ENCODE measurements around the gene NIT1.
A peak's percentile ranks its signal among the peaks of the same experiment; 100 is the strongest.

NIT1 gene

DNA sequence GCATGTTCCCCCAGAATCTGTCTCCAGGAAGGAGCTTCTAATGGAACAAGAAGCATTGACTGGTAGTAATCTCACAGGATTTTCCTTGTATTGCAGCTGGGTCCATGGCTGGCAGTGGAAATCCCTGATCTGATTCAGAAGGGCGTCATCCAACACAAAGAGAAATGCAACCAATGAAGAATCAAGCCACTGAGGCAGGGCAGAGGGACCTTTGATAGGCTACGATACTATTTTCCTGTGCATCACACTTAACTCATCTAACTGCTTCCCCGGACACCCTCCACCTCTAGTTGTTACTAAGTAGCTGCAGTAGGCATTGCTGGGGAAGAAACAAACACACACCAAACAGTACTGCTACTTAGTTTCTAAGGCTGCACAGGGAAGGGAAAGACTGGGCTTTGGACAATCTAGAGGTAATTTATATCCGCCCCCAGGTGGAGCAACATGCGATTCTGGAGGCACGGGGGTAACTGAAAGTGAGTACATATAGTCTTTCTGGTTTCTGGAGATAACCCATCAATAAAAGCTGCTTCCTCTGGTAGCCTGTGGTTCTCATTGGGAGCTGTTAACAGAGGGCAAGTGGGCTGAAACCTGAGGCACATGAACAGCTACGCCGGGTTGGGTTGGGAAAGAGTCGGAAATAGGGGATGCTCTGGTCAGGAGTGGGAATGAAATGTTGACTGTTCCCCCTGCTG is 40.6 kb downstream of the NIT1 start:
- no peak for DNase-seq

DNA sequence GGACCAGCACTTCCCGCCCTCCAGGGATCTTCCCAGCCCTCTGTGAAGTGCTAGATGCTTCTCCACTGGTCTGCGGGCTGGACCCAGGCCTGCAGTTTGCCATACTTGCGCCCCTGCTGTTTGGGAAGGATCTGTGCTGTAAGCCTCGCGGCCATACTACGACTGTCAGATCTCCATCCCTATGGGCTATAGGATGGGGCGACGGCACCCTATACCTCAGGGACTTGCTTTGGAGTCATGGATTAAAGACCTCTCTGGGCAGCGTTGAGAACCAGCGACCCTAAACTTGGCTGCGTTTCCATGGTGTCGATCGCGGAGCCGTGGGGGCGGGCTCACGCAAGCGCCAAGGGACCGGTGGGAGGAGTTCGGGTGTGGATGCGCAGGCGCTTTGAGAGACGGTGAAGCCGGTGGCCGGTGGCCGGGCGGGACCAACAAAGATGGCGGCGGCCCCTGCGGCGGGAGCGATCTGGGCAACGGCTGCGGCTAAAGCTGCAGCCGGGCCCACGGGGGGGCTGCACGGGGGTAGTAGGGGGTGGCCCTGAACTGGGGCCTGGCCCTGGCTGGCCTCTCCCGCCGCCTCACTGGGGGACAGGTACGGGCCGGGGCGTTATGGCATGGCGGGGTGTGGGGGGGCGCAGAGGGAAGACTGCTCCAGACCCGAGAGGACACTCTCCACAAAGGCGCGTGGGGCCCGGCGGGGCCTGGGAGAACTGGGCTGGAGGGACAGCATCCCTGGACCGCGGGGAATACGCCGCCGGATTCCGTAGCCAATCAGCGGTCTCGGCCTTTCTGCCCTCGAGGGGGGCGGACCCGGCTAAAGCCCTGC is 41.4 kb downstream of the NIT1 start, which contains the start of gene USP21:
Gene USP21, plus strand, starts transcription at position 414 of the 826 bp plus-strand sequence. CDS start 1,141 bp downstream, outside the sequence.
- DNase-seq, result peak; percentile 89

DNA sequence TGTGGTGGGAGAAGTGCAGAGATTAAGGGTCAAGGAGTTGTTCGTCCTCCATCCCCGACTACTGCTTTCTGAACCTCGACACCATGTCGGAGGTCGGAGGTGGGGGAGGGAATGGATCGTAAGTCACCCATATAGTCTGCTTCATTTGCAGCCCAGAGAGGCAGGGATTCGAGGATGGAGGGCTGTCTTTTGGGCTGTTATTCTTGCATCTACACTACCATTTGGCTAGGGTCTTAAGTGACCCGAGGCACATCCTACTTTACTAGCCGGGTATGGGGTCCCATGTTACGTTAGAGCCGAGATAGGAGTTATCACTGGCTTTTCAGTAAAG is 42.0 kb downstream of the NIT1 start:
- DNase-seq, result no peak

DNA sequence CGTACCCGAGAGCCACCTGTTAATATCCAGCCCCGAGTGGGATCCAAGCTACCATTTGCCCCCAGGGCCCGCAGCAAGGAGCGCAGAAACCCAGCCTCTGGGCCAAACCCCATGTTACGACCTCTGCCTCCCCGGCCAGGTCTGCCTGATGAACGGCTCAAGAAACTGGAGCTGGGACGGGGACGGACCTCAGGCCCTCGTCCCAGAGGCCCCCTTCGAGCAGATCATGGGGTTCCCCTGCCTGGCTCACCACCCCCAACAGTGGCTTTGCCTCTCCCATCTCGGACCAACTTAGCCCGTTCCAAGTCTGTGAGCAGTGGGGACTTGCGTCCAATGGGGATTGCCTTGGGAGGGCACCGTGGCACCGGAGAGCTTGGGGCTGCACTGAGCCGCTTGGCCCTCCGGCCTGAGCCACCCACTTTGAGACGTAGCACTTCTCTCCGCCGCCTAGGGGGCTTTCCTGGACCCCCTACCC is 42.8 kb downstream of the NIT1 start:
- no peak for DNase-seq

DNA sequence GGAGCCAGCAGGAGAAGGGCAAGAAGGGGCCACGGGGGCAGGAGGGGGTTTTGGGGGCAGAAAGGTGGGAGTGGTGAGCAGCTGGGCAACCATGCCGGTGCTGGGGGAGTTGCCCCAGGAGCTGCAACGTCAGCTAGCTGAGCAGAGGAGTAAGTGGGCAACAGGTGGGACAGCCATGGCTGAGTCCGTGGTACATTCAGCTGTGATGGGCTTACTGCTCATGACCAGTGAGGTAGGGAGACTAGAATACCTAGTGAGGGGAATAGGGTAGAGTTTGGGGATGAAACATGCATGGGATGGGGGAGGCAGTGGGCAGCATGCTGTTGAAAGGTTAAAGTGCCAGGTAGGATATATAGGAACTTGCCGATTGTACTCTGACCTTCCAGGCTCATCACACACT is 43.7 kb downstream of the NIT1 start:
- no peak for DNase-seq

DNA sequence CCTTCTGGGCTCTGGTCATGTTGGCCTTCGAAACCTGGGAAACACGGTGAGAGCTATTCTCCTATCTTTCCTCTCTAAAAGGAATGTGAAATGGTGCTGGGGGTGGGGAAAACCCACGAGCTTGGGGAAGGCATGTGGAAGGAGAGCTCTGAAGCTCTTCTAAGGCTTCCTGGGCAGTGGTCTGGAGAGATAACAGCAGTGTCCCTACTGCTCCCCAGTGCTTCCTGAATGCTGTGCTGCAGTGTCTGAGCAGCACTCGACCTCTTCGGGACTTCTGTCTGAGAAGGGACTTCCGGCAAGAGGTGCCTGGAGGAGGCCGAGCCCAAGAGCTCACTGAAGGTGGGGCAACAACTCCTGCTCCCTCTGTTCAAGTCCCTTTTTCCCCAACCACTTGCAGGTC is 44.1 kb downstream of the NIT1 start:
- DNase-seq, result no peak

DNA sequence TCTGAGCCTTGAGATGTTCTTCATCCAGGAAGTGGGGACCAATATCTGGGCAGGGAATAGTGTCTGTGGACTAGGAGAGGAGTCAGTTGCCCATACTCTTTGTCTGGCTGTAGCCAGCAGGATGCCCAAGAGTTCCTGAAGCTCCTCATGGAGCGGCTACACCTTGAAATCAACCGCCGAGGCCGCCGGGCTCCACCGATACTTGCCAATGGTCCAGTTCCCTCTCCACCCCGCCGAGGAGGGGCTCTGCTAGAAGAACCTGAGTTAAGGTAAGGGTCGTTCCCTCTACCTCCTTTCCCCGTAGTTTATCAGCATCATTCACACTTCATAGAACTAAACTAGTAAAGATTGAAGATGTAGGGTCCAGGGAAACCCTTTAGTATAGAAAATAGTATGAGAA is 44.9 kb downstream of the NIT1 start:
- no peak for DNase-seq

DNA sequence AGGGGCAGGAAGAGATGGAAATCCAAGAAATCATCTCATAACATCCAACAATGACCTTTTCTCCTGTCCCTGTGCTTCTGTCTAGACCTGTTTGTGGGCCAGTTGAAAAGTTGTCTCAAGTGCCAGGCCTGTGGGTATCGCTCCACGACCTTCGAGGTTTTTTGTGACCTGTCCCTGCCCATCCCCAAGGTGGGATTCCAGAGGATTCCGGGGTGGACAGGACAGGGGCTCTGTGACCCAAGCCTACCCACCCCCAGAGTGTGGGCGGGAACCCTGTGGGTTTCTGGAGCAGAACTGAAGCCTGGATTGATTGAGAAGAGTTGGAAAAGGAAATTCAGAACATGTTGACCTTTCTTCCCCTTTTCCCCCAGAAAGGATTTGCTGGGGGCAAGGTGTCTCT is 45.9 kb downstream of the NIT1 start:
- no peak for DNase-seq

DNA sequence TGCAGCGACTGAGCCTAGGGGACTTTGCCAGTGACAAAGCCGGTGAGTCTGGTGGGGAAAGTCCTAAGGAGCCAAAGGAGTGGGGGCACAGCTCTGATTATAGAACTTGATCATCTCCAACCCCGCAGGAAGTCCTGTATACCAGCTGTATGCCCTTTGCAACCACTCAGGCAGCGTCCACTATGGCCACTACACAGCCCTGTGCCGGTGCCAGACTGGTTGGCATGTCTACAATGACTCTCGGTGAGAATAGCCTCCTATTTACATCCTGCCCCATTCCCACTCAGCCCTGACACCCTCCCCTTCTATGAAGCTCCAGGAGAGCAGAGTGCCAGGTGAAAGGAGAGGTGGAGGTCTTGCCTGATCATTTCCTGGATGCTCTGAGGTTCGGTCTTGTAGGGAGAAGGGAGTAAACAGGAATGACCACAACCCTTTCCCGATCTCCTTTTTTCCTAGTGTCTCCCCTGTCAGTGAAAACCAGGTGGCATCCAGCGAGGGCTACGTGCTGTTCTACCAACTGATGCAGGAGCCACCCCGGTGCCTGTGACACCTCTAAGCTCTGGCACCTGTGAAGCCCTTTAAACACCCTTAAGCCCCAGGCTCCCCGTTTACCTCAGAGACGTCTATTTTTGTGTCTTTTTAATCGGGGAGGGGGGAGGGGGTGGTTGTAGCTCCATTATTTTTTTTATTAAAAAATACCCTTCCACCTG is 47.2 kb downstream of the NIT1 start:
- no peak for DNase-seq

DNA sequence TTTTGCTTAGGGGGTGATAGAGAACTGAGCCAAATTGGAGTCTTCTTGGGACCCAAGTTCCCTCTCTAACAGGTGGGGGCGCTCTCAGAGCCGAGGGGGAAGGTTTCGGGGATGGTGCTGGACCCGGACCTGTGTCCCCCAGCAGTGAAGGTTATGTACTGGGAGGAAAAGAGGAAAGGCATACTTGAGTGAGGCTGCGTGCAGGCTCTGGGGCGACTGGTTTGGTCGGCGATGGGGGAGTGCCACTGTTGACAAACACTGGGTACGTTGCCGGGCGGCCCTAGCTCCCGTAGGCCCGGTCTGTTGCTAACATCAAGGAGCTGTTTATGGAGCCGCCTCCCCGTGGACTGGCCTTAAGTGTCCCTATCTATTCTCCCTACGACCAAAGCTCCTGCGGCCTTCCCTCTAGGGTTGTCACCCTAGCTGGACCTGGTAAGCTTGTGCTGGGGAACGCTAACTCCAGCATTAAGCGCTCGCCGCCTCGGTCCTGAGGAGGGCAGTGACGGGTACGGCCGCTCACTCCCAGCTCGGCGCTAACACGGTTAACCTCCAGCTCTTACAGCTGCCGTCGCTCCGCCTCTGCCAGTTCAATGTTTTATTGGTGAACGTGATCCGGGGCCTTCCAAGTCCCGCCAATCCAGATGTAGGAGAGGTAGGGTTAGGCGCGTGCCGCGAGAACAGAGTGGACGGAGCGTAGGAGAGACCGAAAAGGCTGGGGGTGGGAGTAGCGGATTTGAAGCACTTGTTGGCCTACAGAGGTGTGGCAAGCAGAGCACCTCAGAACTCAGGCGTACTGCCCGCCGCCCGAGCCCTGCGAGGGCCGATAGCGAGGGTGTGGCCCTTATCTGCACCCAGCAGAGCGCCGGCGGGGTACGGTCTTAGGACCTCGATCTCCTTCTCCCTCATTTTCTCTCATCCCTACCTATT is 48.1 kb downstream of the NIT1 start, which contains the start of gene PPOX:
Gene PPOX, plus strand, starts transcription at position 685 of the 927 bp plus-strand sequence. CDS start 422 bp downstream, outside the sequence.
- peak; percentile 88 for DNase-seq

DNA sequence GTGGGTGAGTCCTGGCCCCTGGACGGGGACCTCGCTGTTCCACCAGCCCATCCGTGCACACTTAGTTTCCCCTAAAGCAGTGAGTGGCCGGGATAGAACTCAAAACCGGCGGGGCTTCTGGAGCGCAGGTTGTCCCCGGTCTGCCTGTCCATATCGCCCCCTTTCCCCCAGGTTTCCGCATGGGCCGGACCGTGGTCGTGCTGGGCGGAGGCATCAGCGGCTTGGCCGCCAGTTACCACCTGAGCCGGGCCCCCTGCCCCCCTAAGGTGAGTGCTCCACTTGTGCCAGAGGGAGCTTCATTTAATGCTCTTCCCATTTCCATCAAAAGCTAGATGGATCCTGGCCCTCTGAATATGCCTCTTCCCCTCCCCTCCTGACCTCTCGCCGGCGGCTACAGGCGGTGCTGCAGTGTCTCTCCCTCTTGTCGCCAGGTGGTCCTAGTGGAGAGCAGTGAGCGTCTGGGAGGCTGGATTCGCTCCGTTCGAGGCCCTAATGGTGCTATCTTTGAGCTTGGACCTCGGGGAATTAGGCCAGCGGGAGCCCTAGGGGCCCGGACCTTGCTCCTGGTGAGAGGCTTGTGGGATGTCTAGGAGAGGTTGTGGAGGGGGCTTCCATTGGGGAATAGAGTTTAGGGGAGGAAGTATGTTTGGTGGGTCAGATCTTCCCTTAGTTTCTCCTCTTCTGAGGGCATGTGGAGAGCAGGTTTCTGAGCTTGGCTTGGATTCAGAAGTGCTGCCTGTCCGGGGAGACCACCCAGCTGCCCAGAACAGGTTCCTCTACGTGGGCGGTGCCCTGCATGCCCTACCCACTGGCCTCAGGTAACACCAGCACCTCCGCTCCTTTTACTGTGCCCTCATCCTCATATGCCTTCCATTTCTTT is 49.0 kb downstream of the NIT1 start:
- no peak for DNase-seq

DNA sequence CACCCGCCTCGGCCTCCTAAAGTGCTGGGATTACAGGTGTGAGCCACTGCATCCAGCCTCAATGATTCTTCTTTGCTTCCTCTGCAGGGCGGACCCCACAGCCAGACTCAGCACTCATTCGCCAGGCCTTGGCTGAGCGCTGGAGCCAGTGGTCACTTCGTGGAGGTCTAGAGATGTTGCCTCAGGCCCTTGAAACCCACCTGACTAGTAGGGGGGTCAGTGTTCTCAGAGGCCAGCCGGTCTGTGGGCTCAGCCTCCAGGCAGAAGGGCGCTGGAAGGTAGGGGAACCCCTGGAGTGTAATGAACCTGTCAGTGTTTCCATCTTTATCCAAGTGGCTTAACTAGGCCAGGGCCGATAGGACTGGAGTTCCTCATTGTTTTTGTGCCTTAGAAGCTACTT is 51.0 kb downstream of the NIT1 start:
- no peak for DNase-seq
